Renal cortex interstitium (tissue), 11 donors: ENCODE results near the gene ZSWIM8. TPM values are rescaled to one million over a fixed set of nuclear protein-coding genes. Genes with fewer than 3 reads are reported as not detected.
"Not testable (repeated sequence)": the region's sequence is repeated elsewhere in the genome, so short reads cannot be mapped to it uniquely, and the experiment has no call there.

Source experiments
- DNase-seq, 11 donors: peaks; one replicate each; pipeline ENCODE4 v3.0.0-alpha.2; 2013; ENCODE audit warnings: low read depth in 9 of 11, low spot score in 4 of 11; ENCODE audit errors: extremely low read depth in 1 of 11
- polyA plus RNA-seq, 3 donors: library from polyadenylated mRNA; unstranded; fragments of 120-200 nt; gene quantifications; one replicate each; pipeline ENCODE4 v1.2.1, GENCODE V29; 2013; ENCODE audit not compliant: insufficient read length in 3 of 3

ZSWIM8 gene
- polyA plus RNA-seq, 3 donors = 85.0 to 137 (median 100) TPM

GRCh38 chr10:73824146-73824725 lies 38.8 kb downstream of the ZSWIM8 start:
- DNase-seq = no peak

- no peak for DNase-seq
These were observed 42.1 kb downstream of the ZSWIM8 start for GRCh38 chr10:73827346-73828089.

GRCh38 chr10:73828161-73828560 lies 42.8 kb downstream of the ZSWIM8 start:
- no peak for DNase-seq

- not testable (repeated sequence) for DNase-seq
These were observed 43.7 kb downstream of the ZSWIM8 start for GRCh38 chr10:73829090-73829489.

- no peak for DNase-seq
These were observed 51.1 kb downstream of the ZSWIM8 start for GRCh38 chr10:73836427-73836980.

GRCh38 chr10:73837072-73837471 lies 51.7 kb downstream of the ZSWIM8 start:
- no peak for DNase-seq

- DNase-seq = no peak
These were observed 52.7 kb downstream of the ZSWIM8 start for GRCh38 chr10:73838008-73838567.

GRCh38 chr10:73838827-73839226 lies 53.4 kb downstream of the ZSWIM8 start:
- no peak for DNase-seq

GRCh38 chr10:73839276-73839966 lies 54.0 kb downstream of the ZSWIM8 start:
- DNase-seq = no peak

- DNase-seq = no peak
These were observed 54.6 kb downstream of the ZSWIM8 start for GRCh38 chr10:73840056-73840402.

GRCh38 chr10:73840403-73841060 lies 55.1 kb downstream of the ZSWIM8 start:
- no peak for DNase-seq

- DNase-seq = no peak
These were observed 55.6 kb downstream of the ZSWIM8 start for GRCh38 chr10:73841061-73841421.

GRCh38 chr10:73841526-73842285 lies 56.3 kb downstream of the ZSWIM8 start:
- DNase-seq = no peak

- DNase-seq = no peak
These were observed 56.9 kb downstream of the ZSWIM8 start for GRCh38 chr10:73842349-73842748.

GRCh38 chr10:73843261-73843660 lies 57.9 kb downstream of the ZSWIM8 start:
- no peak for DNase-seq

- no peak for DNase-seq
These were observed 61.6 kb downstream of the ZSWIM8 start for GRCh38 chr10:73847031-73847430.

- DNase-seq = peak; percentile 38 to 72 (median 57)
These were observed 63.5 kb downstream of the ZSWIM8 start for GRCh38 chr10:73848821-73849489.

- no peak for DNase-seq
These were observed 64.8 kb downstream of the ZSWIM8 start for GRCh38 chr10:73850211-73850610.
